ENCODE results near the gene CFAP46.

GRCh38 chr10:132776186-132776585 lies 166.2 kb downstream of the CFAP46 start:
- no peak for TF ChIP-seq GATA2 (IDR thresholded peaks at IDR 0.05; ENCODE audit: low read depth, low read length)
- TF ChIP-seq GATA3 (IDR thresholded peaks at IDR 0.05; ENCODE audit: low read depth, low read length), result no peak

Data from SH-SY5Y (cell line).